Measurements from ENCODE around the gene EEF1AKMT3.

- TF ChIP-seq CTCF (IDR thresholded peaks at IDR 0.05) (no peak), POLR2A (IDR thresholded peaks at IDR 0.05) (no peak), POLR2AphosphoS5 (IDR thresholded peaks at IDR 0.05) (no peak), EP300 (IDR thresholded peaks at IDR 0.05) (no peak)
Observed at GRCh38 chr12:57758552-57759359, 13.7 kb upstream of the EEF1AKMT3 start.

Data from sigmoid colon (tissue), 4 donors.